Testis (tissue), 2 donors: ENCODE results near the gene TTC28.

ENCODE experiments used
- CTCF ChIP-seq, 3 experiments: fragments of 450-650 bp in 2 of 3; fragments of 200-600 bp in 1 of 3; sonication (generic) in 1 of 3; IDR thresholded peaks; one replicate each; pipeline ENCODE4 v1.5.1; 2016 to 2019; ENCODE audit warnings: antibody characterized with exemption in 3 of 3, mild to moderate bottlenecking in 2 of 3, moderate library complexity in 1 of 3
- POLR2A ChIP-seq: fragments of 450-650 bp; IDR thresholded peaks from one replicate; pipeline ENCODE4 v1.6.1; 2017; ENCODE audit warnings: antibody characterized with exemption, mild to moderate bottlenecking, moderate library complexity

GRCh38 chr22:28593299-28593698 is 86.3 kb downstream of the TTC28 start:
- no peak for TF ChIP-seq CTCF (IDR thresholded peaks at IDR 0.05)
- no peak for TF ChIP-seq POLR2A
